ENCODE results near the gene TTLL6.

DNA sequence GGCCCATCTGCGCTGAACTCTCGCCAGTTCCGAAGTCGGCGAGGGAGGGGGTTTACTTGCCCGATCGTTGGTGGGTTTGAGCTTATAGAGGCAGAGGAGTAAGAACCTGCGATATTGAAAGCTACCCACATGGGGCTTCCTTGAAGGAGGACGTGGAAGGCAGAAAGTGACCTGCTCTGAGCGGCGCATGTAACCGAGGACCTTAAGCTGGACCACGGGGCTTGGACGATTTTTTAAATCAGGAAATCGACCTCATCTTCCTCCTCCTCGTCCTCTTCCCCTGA is 92.1 kb downstream of the TTLL6 start:
- TF ChIP-seq SUZ12 (IDR thresholded peaks at IDR 0.05; ENCODE audit: extremely low read depth, insufficient read depth, insufficient read length) (no peak), YY1 (IDR thresholded peaks at IDR 0.05; ENCODE audit: insufficient read depth, insufficient read length) (no peak)
